ENCODE results near the gene C1orf141. TPM values are rescaled to one million over a fixed set of nuclear protein-coding genes. Genes with fewer than 3 reads are reported as not detected.

C1orf141 gene
- total RNA-seq, 6 experiments from 2014 or later = not detected

- no peak overlapping the region for H3K4me3 ChIP-seq
- H3K36me3 ChIP-seq = no peaks in the 10 kb centered on the region
- TF ChIP-seq, protein P1, sequence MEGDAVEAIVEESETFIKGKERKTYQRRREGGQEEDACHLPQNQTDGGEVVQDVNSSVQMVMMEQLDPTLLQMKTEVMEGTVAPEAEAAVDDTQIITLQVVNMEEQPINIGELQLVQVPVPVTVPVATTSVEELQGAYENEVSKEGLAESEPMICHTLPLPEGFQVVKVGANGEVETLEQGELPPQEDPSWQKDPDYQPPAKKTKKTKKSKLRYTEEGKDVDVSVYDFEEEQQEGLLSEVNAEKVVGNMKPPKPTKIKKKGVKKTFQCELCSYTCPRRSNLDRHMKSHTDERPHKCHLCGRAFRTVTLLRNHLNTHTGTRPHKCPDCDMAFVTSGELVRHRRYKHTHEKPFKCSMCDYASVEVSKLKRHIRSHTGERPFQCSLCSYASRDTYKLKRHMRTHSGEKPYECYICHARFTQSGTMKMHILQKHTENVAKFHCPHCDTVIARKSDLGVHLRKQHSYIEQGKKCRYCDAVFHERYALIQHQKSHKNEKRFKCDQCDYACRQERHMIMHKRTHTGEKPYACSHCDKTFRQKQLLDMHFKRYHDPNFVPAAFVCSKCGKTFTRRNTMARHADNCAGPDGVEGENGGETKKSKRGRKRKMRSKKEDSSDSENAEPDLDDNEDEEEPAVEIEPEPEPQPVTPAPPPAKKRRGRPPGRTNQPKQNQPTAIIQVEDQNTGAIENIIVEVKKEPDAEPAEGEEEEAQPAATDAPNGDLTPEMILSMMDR (IDR thresholded peaks at IDR 0.05) = no peak
- TF ChIP-seq POLR2A (IDR thresholded peaks at IDR 0.05) = no peak
- 62% methylated on average over 2 of the region's 4 CpGs for WGBS (ENCODE audit: insufficient coverage, low coverage, low lambda C conversion rate, missing lambda C conversion rate)
- H3K27me3 ChIP-seq = no peaks in the 10 kb centered on the region
- peaks cover 0 to 10% (median 0%) of the 10 kb centered on the region in 4 donors for H3K4me1 ChIP-seq
- DNase-seq = no peak
- intact Hi-C loops (cut with DNase I) = no loop called here
- no peak for ATAC-seq
- H3K27ac ChIP-seq = no peak overlapping the region
- no peaks in the 10 kb centered on the region for H3K9me3 ChIP-seq
These were observed 2.6 kb upstream of the C1orf141 start for GRCh38 chr1:67137307-67137753.

GRCh38 chr1:67135354-67135753, 584 bp upstream of the C1orf141 start:
- Histone ChIP-seq H3K36me3 (no peaks in the 10 kb centered on the region), H3K9me3 (no peaks in the 10 kb centered on the region), H3K4me3 (no peak overlapping the region), H3K4me1 (peaks cover 0 to 10% (median 0%) of the 10 kb centered on the region in 4 donors), H3K27me3 (no peaks in the 10 kb centered on the region), H3K27ac (no peak overlapping the region)
- WGBS (ENCODE audit: insufficient coverage, low coverage, low lambda C conversion rate, missing lambda C conversion rate) = 31% methylated on average over 2 of the region's 2 CpGs
- ATAC-seq (no peak), DNase-seq (no peak)
- intact Hi-C loops (cut with DNase I) = no loop called here
- TF ChIP-seq, protein P1 (IDR thresholded peaks at IDR 0.05) = no peak
- TF ChIP-seq POLR2A (IDR thresholded peaks at IDR 0.05) = no peak

DNA sequence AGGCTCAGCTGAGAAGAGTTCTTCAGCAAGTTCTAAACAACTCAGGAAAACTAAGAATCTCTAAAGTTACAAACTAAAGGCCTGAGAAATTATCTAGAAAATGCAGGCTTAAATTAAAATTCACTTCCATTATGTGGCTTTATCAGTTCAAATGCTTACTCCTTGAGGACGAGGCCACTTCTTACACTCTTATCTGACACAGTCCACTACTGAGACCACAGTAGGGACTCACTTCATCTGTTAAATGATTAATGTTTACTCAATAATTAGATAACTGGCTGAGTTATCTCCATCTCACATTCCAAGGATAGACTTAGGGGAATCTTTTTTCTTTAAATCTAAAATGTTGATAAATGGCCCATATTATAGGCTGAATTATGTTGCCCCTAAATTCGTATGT, 1.6 kb downstream of the C1orf141 start:
- intact Hi-C loops (cut with DNase I) = no loop called here
- H3K36me3 ChIP-seq = no peaks in the 10 kb centered on the region
- DNase-seq (no peak), ATAC-seq (no peak)
- no peak overlapping the region for H3K27ac ChIP-seq
- no peak overlapping the region for H3K4me3 ChIP-seq
- TF ChIP-seq POLR2A (IDR thresholded peaks at IDR 0.05) = no peak
- TF ChIP-seq, protein P1 (IDR thresholded peaks at IDR 0.05) = no peak
- WGBS (ENCODE audit: insufficient coverage, low coverage, low lambda C conversion rate, missing lambda C conversion rate) = 87% methylated on average over 2 of the region's 2 CpGs
- no peaks in the 10 kb centered on the region for H3K27me3 ChIP-seq
- H3K4me1 ChIP-seq = peaks cover 0 to 10% (median 0%) of the 10 kb centered on the region in 4 donors
- H3K9me3 ChIP-seq = no peaks in the 10 kb centered on the region

DNA sequence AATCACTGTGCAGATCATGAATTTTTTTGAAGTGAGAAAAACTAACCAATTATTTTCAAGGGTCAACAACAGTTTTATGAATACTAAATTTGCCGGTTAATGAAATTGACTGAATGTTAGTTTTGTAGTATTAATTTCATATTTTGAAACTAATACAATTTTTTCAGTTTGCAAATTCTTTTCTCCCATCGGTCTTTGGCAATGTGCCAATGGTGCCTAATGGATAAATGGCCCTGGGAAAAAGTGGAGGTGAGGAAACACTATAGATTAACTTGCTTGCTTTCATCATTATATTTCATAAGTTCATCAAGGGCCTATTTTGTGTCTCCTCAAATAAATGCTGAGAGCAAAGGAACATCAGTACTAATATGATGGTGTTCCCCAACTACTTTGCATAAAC, 4.1 kb downstream of the C1orf141 start:
- Histone ChIP-seq H3K4me3 (no peak overlapping the region), H3K27ac (no peak overlapping the region), H3K9me3 (no peaks in the 10 kb centered on the region), H3K36me3 (no peaks in the 10 kb centered on the region), H3K27me3 (no peaks in the 10 kb centered on the region), H3K4me1 (peaks cover 0 to 10% (median 0%) of the 10 kb centered on the region in 4 donors)
- 57% methylated on average over 2 of the region's 2 CpGs for WGBS (ENCODE audit: insufficient coverage, low coverage, low lambda C conversion rate, missing lambda C conversion rate)
- TF ChIP-seq, protein P1 (IDR thresholded peaks at IDR 0.05) = no peak
- no peak for TF ChIP-seq POLR2A (IDR thresholded peaks at IDR 0.05)
- no peak for ATAC-seq
- intact Hi-C loops (cut with DNase I) = no loop called here
- no peak for DNase-seq

- Histone ChIP-seq H3K4me1 (no peaks in the 10 kb centered on the region), H3K4me3 (no peak overlapping the region), H3K27me3 (no peaks in the 10 kb centered on the region), H3K36me3 (no peaks in the 10 kb centered on the region), H3K9me3 (no peaks in the 10 kb centered on the region), H3K27ac (no peak overlapping the region)
- intact Hi-C loops (cut with DNase I) = no loop called here
- TF ChIP-seq POLR2A (IDR thresholded peaks at IDR 0.05) = no peak
- TF ChIP-seq, protein P1 (IDR thresholded peaks at IDR 0.05) = no peak
- no peak for ATAC-seq
- 25% methylated on average over 1 of the region's 1 CpG for WGBS (ENCODE audit: insufficient coverage, low coverage, low lambda C conversion rate, missing lambda C conversion rate)
- no peak for DNase-seq
These were observed 7.8 kb downstream of the C1orf141 start for GRCh38 chr1:67126974-67127373.

Data from right lobe of liver (tissue), 6 donors.